ENCODE measurements around the gene PPP1R13B.
A peak's percentile ranks its signal among the peaks of the same experiment; 100 is the strongest.
"Not testable (repeated sequence)": the region's sequence is repeated elsewhere in the genome, so short reads cannot be mapped to it uniquely, and the experiment has no call there.

The PPP1R13B gene, protein sequence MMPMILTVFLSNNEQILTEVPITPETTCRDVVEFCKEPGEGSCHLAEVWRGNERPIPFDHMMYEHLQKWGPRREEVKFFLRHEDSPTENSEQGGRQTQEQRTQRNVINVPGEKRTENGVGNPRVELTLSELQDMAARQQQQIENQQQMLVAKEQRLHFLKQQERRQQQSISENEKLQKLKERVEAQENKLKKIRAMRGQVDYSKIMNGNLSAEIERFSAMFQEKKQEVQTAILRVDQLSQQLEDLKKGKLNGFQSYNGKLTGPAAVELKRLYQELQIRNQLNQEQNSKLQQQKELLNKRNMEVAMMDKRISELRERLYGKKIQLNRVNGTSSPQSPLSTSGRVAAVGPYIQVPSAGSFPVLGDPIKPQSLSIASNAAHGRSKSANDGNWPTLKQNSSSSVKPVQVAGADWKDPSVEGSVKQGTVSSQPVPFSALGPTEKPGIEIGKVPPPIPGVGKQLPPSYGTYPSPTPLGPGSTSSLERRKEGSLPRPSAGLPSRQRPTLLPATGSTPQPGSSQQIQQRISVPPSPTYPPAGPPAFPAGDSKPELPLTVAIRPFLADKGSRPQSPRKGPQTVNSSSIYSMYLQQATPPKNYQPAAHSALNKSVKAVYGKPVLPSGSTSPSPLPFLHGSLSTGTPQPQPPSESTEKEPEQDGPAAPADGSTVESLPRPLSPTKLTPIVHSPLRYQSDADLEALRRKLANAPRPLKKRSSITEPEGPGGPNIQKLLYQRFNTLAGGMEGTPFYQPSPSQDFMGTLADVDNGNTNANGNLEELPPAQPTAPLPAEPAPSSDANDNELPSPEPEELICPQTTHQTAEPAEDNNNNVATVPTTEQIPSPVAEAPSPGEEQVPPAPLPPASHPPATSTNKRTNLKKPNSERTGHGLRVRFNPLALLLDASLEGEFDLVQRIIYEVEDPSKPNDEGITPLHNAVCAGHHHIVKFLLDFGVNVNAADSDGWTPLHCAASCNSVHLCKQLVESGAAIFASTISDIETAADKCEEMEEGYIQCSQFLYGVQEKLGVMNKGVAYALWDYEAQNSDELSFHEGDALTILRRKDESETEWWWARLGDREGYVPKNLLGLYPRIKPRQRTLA
- total RNA-seq: 37.5 reads per million, percentile 62 among the genes with 10 or more reads in this experiment

DNA sequence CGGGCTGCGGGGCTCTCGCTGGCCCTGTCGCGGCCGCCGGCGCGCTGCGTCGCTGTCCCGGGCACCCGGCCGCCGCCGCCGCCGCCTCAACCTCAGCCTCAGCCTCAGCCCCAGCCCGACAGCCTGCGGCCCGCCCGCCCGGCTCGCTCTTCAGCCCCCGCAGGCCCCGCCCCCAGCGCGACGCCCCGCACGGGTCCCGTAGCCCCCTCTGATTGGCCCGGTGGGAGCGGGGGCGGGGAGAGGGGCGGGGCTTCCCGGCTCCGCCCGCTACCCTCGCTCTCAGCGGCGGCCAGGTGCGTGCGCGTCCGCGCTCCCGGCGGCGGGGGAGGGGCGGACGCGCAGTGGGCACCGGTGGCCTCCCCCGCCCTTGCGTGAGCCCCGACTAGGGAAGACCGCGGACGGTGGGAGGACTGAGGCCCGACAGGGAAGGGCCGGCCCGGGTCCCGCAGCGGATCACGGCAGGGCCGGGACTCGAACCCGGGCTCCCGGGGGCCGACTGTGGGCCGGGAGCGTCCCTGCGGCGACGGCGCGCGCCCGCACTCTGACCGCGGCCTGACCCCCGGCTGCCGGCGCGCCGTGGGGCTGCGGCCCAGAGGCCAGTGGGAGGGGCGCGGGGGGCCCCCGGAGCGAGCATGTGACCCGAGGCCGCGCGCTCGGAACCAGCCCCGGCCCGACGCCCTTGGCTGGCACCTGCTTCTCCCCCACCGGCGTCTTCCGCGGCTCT is at the start of gene PPP1R13B:
Gene PPP1R13B (minus strand): TSS at position 125 of the 724 bp plus-strand sequence. CDS start 268 bp downstream, outside the sequence.
- peak; percentile 90 for DNase-seq

DNA sequence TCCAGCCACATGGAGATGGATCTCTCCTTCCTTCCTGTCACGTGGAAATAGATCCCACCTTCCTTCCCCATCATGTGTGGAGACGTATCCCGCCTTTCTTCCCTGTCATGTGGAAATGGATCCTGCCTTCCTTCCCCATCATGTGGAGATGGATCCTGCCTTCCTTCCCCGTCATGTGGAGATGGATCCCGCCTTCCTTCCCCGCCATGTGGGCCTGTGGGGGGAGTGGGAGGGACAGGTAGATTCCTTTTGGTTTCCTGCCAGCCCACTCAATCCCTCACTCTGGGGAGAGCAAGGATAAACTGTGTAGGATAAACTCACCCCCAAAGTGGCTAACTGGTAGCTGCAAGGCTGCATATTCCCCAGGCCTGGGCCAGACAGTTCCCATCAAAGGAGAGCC is 49.2 kb upstream of the PPP1R13B start:
- no peak for DNase-seq

DNA sequence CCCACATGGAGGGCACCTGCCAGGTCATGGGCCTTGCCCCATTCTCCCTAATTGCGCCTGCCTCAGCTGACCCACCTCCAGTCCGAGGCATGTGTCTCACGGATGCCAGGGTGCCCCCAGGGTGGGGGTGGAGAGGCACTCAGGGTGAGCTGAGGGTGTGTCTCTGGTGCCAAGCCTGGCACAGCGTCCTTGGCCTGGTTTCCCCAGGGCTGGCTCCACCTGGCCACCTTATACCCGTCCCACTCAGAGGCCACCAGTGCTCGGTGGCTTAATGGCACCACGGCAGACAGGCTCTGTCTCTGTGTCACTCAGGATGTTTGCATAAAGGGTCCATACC is 47.3 kb upstream of the PPP1R13B start:
- no peak for DNase-seq

DNA sequence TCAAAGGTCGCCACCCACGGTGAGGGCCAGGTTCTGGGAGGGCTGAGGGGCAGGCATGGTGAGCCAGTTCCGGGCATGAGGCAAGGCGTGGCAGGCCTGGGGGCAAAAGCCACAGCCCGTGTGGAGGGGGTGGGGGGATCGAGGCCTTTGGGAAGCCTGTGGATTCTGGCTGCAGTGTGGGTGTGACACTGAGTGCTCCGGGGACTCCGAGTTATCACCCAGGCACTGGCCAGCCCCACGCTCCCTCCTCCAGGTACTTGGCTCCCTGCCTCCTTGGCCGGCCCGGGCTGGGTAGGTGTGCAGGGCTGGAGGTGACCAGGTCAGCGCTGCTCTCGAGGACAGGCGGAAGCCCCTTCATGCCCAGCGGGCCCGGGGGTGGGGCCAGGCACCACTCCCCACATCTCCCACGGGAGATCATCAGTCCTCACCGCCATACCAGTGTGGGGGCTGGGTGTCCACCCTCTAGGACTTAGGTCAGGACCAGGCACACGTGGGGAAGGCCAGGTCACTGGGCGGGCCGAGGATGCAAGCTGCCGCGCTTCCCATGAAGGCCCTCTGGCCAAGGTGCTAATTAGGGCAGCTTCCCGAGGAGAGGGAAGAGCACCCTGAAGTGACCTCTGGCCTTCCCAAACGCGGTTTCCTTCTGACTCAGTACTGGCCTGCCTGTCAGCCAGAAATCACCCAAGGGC is 46.8 kb upstream of the PPP1R13B start:
- DNase-seq: no peak

DNA sequence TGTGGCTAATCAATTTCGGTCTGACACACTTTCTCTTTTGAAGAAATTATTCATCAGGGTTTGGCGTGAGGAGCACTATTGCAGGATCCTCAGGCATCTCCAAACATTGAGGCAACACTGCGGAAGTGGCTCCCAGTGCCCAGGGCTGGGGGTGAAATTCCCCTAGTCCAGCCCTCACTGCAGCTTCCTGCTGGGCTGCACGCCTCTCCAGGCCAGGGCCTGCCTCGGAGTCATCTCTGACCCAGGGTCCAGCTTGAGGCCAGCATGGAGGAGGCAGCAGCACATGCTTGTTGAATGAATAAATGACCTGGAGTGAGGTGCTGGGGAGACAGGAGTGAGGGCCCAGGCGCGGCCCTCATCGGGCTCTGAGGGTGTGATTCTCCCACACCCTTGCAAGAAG is 44.9 kb upstream of the PPP1R13B start:
- DNase-seq: no peak

DNA sequence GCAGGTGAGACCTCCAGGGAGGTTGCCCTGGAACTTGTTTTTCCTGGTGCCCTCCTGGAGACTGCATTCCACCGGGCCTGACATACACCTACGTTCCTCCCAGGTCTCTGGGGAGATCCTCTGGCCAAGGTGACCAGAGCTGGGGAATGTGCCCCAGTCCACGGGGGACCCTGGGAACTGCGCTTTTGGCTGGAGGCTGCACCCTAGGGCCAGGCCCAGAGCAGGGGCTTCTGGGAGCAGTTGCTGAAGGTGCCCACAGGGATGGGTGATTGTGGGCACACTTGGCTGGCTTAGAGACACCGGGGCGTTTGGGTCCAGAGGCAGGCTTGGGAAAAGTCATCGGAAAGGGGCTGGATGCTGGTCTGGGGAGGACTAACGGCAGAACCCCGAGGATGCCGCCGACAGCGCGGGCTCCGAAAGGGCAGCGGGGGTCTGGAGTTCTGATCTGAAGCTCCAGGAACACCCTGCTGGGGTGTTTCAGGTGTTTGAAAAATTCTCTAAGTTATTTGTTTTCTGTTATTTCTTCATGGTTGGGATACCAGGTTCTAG is 44.4 kb upstream of the PPP1R13B start:
- DNase-seq: no peak

DNA sequence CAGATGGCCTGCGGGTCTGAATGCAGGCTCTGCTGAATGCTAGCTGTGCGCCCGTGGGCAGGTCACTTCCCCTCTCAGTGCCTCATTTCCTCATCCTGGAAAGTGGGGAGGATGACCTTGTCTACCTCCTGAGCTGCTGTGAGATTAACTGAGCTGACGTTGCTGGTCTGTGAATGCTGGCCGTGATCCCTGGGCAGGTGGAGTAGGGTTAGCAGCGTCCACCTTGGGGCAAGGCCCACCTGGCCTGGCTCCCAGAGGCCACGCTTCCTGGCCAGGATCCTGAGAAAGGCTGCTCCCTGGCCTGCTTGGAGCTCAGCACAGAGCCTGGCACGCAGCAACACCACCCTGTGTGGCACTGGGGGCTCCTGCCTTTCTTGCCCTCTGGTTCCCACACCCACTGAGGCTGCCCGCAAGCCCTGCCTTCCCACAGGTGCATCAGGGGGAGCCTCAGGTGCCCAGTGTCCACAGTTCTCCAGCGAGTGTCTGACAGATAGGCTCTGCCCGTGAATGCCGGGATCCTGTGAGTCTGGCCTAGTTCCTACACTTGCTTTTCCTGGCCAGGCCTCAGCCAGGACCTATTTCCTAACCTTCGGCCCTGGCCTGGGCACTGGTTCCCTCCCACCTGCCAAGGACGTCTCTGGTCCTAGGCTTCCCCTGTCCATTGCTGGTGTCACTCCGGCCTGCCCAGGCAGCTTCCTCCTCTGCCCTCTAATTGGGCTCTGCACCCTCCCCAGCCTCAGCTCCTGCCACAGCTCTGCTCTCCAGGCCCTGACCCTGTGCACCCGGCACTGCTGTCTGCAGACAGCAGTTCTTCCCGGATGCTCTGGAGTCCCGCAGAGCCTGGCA is 43.7 kb upstream of the PPP1R13B start:
- no peak for DNase-seq

DNA sequence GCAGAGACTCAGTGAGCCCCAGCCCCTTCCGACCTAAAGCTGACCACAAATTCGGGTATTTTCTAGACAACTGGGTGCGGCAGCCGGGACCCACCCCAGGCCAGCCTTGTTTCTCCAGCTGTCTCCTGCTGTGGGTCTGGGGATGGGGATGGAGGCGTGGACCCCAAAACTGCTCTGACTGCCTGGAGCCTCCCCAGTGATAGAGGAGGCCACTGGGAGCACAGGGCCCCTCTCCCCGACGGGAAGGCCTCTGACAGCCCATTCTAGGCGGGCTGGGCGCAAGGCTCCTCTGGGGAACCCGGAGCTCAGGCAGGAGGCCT is 42.6 kb upstream of the PPP1R13B start:
- no peak for DNase-seq

DNA sequence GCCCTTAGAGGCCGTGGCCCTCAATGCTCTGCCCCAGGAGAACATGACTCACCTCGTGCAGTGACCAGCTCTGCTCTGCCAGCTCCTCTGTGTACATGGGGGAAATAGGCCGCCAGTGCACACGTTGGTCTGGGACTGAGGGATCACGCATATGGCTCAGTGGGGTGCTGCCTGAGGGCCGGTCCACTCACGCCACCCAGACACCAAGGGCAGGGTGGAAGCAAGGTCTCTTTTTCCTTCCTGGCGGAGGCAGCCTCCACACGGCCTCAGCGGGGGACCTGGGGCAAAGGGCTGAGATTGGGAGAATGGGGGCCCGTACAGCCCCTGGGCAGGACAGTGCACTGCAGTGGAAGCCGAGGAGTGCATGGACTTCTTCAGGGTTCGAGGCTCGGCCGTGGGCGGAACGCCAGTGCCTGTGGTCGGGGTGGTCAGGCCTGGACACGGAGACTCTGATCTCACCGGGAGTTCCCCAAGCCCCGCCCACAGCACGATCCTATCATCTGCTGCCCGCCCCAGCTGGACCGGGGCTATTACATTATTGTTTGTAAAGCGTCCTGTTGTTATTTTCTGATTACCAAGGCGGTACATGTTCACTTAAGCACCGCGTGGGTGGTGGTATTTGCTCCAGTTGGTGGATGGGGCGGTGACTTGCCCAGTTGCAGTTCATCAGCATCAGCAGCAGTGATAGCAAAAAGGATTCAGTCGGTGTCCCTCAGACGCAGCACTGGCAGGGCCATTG is 42.1 kb upstream of the PPP1R13B start:
- DNase-seq: no peak

DNA sequence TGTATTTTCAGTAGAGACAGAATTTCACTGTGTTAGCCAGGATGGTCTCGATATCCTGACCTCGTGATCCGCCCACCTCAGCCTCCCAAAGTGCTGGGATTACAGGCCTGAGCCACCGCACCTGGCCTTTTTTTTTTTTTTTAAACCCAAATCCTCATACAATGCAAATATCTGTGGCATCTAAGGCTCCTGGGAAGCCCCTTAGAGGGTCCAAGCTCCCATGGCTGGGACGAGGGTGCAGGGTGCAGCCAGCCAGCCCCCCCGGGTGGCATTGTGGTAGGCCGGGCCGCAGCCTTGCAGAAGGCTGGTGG is 41.6 kb upstream of the PPP1R13B start:
- not testable (repeated sequence) for DNase-seq

DNA sequence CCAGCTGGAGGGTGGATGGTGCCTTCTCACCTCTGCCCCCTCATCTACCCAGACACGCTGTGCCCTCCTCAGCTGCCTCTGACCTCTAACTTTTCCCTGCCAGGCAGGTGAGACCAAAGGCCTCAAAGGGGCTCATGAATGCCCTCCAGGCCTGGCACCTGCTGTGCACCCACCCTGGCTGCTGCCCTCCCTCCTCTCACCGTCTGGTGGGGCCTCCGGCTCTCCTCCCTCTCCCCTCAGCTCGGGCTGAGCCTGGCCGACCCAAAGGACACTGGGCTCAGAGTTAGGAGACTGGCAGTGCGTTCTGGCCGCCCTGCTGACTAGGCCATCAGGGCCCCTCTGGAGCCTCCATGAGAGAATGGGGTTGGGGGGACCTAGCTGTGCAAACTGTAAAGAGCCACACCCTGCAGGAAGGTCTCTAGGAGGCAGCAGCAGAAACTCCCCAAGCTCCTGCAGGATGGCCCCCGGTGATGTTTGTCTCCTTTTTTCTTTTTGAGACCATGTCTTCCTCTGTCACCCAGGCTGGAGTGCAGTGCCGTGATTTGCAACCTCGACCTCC is 40.3 kb upstream of the PPP1R13B start:
- DNase-seq: no peak

DNA sequence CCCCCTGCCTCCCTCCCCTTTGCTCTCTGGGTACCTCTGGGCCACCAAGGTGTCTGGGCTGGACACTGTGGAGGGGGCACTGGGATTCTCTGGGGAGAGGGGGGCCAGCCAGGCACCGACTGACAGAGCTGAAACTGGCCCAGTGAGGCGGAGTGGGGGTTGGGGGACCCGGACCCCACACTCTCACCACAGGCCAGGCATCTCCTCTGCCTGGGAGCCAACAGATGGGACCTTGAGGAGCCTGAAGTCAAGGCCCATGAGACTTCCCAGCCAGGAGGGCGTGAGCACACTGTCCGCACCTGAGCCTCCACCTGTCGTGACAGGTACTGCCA is 39.8 kb upstream of the PPP1R13B start:
- DNase-seq: no peak

DNA sequence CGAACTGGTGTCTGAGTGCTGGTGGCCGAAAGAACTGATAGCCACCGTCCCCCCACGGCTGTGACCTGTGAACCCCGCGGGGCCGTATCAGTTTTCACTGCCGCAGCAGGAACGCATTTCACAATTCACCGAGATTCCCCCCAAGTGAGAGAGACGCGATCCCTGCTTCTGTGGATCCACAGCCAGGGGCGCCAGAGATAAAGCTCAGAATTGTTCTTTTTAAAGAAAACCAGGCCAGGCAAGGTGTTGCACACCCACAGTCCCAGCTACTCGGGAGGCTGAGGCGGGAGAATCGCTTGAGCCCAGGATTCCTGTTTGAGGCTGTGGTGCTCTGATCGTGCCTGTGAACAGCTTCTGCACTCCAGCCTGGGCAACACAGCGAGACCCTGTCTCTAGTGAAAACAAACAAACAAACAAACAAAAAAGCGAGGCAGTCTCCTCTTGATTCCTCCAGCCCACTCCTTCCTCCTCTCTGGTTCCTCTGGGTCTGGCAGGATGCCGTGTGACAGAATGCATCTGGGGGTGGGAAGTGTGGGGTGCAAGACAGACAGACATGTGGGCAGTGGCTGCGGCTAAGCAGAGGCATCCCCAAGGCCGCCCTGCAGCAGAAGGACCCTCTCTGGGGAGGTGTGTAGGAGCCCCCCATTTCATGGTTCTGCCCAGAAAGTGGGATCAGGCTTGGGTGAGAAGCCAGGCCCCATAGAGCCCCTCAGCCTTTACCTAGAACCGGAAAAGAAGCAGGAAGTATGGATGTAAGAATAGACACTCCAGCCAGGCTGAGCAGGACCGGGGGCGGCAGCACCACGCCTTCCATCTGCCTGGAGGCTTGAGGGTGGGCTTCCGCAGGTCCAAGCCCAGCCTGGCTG is 39.2 kb upstream of the PPP1R13B start:
- DNase-seq: no peak

DNA sequence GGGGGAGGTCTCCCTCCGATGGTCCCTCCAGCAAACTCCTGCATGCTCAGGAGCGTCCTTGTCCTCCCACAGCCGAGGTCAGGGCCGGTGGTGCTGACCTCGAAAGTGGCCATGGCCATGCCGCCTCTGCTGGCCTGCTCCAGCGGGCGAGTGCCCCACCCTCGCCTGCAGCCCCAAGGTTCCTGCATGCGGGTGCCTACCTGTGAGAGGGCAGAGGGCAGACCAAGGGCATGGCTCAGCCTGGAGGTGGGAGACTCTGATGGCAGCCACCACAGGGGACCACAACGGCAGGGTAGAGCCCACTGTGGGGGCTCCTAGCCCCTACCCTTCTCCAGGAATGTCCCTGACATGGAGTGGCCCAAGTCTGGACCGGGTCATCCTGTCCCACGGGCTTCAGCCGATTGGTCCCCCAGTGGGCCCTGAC is 38.1 kb upstream of the PPP1R13B start:
- DNase-seq: no peak

DNA sequence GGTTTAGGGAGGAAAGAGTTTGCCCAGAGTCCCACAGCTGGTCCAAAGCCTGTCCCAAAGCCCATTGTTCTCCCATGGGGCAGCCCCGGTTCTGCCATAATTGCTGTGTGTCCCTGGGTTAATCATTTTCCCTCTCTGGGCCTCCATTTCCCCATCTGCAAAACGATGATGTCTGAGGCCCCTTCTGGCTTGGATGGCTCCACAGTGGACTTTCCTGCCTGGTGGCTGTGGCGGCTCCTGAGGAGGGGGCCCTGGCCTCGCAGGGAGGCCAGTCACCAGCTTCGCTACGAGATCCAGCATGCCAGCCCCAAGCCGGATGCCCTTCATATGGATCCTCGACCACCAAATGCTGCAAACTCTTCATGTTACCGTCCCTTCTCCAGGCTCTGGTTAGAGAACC is 37.5 kb upstream of the PPP1R13B start:
- no peak for DNase-seq

DNA sequence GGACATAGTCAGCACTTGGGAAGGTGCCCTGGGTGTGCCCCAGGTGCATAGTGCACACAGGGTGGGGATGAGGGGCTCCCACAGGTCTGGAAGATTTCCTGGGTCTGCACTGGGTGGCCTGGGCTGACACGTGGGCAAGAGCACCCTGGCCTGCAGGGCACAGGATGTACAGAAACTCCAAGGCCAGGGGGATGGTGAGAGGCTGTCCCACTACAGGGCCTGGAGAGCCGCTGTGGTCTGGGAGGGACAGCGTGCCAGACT is 35.8 kb upstream of the PPP1R13B start:
- DNase-seq: no peak

DNA sequence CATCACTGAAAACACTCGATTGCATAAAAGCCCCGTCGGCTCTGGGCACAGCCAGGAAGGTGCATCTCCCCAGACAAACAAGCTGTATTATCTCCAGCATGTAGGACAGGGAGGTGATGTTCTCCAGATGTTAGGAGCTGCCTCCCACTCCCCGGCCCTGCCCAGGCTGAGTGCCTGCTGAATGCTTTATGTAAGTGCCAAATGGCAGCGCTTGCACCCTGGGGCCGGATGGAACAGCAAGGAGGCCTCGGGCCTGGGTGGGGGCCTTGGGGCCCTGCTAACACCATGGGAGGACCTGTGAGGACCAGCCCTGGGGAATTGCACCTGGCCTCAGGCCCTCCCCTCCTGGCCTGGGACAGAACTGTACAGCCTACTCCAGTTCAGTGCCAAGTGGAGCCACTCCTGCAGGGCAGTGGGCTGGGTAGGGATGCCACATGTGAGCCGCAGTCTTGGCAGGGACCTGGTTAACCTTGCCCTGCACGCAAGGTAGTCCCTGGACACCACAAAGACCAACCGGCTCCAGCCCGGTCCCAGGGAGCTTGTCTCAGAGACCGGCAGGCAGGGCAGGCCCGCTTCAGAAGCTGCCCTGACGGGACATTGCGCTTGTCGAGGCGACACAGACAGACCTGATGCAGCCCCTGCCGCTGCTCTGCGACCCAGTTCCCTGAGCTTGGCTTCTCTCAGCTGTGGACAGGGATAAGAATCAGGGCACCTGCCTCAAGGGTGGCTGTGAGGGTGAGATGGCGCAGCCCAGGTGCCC is 35.3 kb upstream of the PPP1R13B start:
- no peak for DNase-seq

DNA sequence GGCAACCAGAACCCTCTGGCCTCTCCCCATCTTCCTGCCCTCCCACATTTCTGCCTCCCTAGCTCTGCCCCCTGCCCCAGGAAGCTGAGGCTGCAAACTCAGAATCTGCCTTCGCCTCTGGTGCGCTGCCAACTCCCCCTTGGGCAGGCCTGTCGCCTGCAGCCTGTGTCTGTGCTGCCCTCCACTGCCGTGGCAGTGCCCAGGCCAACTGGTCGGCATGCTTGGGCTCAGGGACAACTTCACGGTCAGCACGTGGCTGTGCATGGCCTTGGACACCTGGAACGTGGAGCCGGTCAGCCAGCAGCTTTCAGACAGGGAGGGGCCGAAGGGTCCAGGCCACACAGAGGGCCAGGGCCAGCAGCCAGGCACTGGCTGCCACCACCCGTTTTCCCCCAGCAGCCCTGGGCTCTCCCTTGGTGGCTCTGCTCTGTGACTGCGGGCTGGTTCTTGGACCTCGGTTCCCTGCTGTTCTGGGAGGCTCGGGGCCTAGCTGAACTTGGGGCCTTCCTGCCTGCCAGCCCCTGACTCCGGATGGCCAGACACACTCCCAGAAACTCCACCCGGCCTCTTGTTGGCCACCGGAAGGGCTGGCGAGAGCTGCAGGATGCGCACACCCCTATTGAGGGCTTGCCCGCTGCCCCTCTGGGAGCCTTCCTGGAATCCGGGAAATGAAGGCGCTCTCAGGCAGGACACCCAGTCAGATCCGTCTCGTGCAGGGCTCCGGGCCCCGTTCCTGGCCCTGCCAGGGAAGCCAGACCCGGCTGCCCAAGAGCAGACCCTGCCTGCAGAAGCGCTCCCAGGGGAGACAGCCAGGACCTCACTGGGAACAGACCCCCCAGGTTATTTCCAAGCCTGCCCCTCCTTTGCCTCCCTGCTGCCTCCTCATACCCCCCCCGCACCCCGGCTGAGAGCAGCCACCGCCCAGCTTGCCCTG is 34.2 kb upstream of the PPP1R13B start:
- no peak for DNase-seq

All from effector CD4-positive, alpha-beta T cell (primary cell).